Embryonic facial prominence (tissue), 1 donor: Measurements from ENCODE around the gene OR2A14.
"Not testable (repeated sequence)": the region's sequence is repeated elsewhere in the genome, so short reads cannot be mapped to it uniquely, and the experiment has no call there.

Experiments
- DNase-seq: peaks from one replicate; pipeline ENCODE4 v3.0.0-alpha.2; 2016; ENCODE audit errors: extremely low spot score

OR2A14 gene, protein sequence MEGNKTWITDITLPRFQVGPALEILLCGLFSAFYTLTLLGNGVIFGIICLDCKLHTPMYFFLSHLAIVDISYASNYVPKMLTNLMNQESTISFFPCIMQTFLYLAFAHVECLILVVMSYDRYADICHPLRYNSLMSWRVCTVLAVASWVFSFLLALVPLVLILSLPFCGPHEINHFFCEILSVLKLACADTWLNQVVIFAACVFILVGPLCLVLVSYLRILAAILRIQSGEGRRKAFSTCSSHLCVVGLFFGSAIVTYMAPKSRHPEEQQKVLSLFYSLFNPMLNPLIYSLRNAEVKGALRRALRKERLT

DNA sequence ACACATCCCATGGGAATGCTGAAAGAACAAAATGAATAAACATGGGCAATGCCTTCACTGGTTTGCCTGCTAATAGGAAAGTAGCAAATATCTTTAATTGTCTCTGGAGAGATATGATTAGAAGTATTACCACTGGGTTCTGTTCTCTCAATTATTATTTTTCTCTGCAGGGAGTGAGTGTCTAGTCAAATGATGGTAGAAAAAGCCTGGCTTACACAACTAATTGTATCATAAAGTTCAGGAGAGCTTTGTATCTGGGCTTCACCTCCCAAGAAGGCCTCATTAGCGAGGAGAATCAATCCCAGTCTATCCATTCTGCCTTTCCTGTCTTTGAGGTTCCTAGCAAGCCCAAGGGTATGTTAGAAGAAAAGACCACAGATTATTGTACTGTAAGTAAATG lies at the start of gene OR2A14:
OR2A14 (plus strand) TSS at position 301 of the 400 bp plus-strand sequence. CDS start 5,937 bp downstream, outside the sequence.
- DNase-seq, result no peak

GRCh38 chr7:144074374-144074773 lies 48.6 kb upstream of the OR2A14 start:
- DNase-seq, result no peak

DNA sequence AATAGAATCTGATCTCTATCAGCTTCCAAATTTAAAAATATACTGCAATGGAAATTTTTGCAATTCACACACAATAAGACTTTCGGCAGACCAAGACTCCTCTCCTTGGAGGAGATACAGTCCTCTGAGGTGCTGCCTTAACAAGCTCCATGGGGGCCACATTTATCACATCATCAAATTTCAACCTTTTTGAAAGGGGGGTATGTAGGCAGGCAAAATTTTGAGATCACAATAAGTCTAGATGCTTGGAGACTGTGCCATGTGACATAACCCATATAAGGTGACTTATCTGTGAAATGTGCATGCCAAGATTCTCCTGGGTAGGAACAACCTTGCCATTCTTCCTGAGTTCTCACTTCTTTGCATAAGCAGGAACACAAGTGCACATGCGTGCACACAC lies 37.0 kb upstream of the OR2A14 start, which contains the start of gene OR2A12:
OR2A12 (plus strand) TSS at position 301 of the 400 bp plus-strand sequence. CDS start 8,830 bp downstream, outside the sequence.
- DNase-seq, result no peak

DNA sequence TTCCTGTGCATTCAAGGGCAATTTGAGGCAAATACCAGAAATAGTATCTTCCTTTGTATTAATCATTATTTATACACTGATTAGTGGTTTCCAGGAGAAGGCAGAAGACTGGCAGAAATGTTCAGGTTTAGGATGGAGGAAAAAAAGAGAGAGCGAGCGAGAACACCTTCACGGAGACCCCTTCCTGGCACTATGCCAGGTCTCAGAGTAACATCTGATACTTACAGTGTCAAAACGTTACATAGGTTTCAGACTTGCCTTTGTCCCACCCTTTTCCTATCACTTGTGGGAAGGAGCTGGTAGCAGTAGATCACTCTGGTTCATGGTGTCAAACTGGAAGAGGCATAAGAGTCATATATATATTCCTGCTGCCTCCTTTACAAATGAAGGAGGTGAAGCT lies 36.2 kb upstream of the OR2A14 start:
- DNase-seq, result no peak

- DNase-seq, result no peak
These were observed 35.7 kb upstream of the OR2A14 start for GRCh38 chr7:144087230-144087629.

- DNase-seq, result no peak
These were observed 32.3 kb upstream of the OR2A14 start for GRCh38 chr7:144090667-144091066.

- no peak for DNase-seq
These were observed 24.2 kb upstream of the OR2A14 start for GRCh38 chr7:144098776-144099175.

- no peak for DNase-seq
These were observed 22.4 kb upstream of the OR2A14 start for GRCh38 chr7:144100607-144101006.

DNA sequence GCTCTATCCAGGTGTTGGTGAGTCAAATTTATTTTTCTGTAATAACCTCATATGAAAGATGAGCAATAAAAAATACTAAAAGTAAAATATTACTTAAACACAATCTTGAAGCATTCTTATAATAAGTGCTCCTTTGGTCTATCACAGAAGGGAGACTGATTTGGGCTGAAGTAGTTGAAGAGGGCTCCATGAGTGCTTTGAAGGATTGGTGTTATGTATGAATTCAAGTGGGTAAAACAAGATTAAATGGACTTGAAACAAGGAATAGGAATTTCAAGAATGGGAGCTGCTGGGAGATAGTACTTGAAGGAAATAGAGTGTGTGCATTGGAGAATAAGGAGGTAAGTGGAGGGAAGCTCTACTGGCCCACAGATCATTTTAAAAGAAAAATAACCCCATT lies 20.9 kb upstream of the OR2A14 start:
- no peak for DNase-seq

DNA sequence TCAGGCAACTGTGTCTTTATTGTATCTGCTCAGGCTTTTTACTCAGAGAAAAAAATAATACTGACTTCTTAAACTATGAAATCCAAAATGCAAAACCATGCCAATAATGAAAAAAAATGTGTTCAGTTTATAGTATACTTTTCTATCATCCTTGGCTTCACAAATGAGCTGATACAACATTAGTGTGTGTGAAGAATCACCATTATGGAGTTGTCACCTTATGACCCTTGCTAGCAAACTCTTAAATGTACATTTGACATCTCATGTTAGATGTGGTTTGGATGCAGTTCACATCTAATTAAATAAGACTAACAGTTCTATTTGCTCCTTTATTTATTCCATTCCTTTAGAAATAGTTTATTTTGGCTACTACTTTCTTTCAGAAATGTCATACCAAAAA lies 17.8 kb upstream of the OR2A14 start:
- DNase-seq, result no peak

DNA sequence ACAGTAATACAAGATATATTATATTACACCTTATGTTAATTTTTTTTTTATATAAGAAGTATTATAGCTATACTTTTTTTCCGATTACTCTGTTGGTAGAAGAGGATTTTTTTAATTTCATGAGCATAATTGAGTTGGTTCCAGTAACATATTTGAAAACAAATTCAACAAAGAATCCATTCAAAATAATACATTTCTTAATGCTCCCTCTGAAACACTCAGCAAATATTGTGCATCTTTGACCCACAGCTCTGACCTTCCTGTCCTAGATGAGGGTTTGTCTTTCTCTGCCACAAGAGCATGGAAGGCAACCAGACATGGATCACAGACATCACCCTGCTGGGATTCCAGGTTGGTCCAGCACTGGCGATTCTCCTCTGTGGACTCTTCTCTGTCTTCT lies 13.7 kb upstream of the OR2A14 start, which contains the start of gene OR2A2:
OR2A2 (plus strand) TSS at position 301 of the 400 bp plus-strand sequence; CDS start at position 301, 0 bp downstream.
- DNase-seq, result no peak

- no peak for DNase-seq
These were observed 12.7 kb upstream of the OR2A14 start for GRCh38 chr7:144110272-144110671.

DNA sequence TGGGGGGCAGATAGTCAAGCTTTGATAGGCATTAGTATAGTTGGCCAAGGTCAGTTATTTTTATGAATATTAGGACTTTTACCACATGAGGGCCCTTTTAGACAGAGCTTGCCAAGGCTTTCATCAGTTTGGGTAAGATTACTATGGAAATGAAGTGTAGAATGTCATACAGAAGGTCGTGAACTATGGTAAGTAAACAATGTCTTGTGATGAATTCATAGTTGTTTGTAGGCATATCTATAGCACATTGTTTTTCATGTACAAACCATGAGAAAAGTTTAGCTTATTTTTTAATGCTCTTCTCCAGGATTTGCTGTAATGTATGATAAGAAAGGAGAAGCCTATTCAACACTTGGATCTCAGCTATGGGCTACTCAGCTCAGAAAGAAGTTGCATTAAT lies 9.3 kb upstream of the OR2A14 start:
- DNase-seq, result no peak

- no peak for DNase-seq
These were observed 4.6 kb upstream of the OR2A14 start for GRCh38 chr7:144118341-144118740.

DNA sequence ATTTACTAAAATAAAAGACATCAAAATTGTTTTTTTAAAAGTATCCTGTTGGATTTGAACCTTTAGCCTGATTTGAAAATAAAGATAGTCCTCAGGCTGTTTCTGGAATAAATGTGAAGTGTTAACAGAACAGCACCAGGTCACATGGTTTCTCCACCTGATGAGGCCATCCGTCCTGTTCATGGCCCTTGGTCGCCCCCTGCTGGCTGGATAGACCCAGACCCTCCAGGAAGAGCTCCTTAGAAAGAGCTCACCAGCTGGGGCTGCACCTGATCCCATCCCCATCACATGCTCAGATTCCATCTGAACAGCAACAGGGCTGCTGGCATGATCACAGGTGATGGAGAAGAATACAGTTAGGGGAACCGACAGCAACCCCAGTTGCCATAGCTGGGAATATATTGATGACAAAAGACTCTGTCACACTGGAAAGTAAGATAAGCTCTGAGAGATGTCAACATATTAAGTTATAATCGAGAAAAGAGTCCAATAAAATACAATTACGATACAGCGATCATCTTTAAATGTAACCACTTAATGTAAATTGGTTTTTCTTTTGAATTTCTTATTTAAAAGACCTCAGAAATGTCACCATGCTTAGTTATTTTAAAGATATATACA lies 4.8 kb downstream of the OR2A14 start:
- peak; percentile 19 for DNase-seq

GRCh38 chr7:144129601-144130000 lies 6.6 kb downstream of the OR2A14 start:
- not testable (repeated sequence) for DNase-seq

- no peak for DNase-seq
These were observed 7.8 kb downstream of the OR2A14 start for GRCh38 chr7:144130730-144131129.

- no peak for DNase-seq
These were observed 9.3 kb downstream of the OR2A14 start for GRCh38 chr7:144132262-144132661.

DNA sequence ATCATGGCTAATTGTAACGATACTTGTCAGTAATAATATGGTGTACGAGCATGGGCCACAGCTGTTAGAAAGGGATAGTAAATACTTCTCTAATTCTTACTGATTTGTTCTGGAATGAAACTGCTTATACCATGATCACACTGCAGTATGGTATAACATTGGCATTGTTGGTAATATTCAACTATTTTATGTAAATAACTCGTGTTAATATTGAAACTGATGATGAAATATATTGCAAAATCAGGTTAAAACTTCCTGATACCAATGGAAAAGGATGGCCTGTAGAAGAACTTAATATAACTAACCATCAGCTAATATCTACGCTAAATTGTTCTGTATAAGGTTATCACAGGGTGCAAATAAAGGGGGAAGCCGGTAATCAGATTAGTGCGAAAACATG lies 10.3 kb downstream of the OR2A14 start:
- no peak for DNase-seq

DNA sequence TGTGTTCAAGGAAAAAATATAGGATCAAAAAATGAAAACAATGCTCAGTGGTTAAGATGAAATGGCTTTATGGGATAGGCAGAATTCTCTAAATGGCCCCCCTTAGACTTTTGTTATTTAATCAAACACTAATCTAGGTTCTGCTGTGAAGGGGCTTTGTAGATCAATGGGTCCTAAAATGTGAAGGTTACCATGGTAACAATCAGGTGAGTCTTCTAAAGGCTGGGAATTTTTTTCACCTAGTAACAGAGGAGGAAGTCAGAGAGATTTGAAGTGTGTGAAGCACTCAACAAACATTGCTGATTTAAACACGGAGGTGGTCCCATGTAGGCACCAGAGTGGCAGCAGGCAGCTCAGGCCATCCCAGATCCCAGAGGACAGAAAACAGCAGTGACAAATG lies 11.1 kb downstream of the OR2A14 start:
- DNase-seq, result no peak

- no peak for DNase-seq
These were observed 14.5 kb downstream of the OR2A14 start for GRCh38 chr7:144137501-144137900.

GRCh38 chr7:144142187-144142586 lies 19.2 kb downstream of the OR2A14 start:
- DNase-seq, result no peak

GRCh38 chr7:144144426-144144825 lies 21.4 kb downstream of the OR2A14 start:
- no peak for DNase-seq
